ENCODE results near the gene NCBP2.
"Not testable (repeated sequence)": the region's sequence is repeated elsewhere in the genome, so short reads cannot be mapped to it uniquely, and the experiment has no call there.

Gene NCBP2

GRCh38 chr3:196967412-196968232, 25.3 kb upstream of the NCBP2 start:
- DNase-seq = no peak

- DNase-seq = no peak
Observed at GRCh38 chr3:196966526-196967401, 24.4 kb upstream of the NCBP2 start.

- no peak for DNase-seq
Observed at GRCh38 chr3:196965804-196966173, 23.5 kb upstream of the NCBP2 start.

- DNase-seq = no peak
Observed at GRCh38 chr3:196965112-196965803, 22.9 kb upstream of the NCBP2 start.

GRCh38 chr3:196963631-196963953, 21.3 kb upstream of the NCBP2 start:
- DNase-seq = no peak

- DNase-seq = no peak
Observed at GRCh38 chr3:196962930-196963630, 20.8 kb upstream of the NCBP2 start.

- DNase-seq = no peak
Observed at GRCh38 chr3:196962108-196962929, 20.0 kb upstream of the NCBP2 start.

- DNase-seq = no peak
Observed at GRCh38 chr3:196954832-196955231, 12.5 kb upstream of the NCBP2 start.

GRCh38 chr3:196951371-196951770, 9.0 kb upstream of the NCBP2 start:
- no peak for DNase-seq

GRCh38 chr3:196949750-196950149, 7.4 kb upstream of the NCBP2 start:
- no peak for DNase-seq

GRCh38 chr3:196949285-196949619, 6.9 kb upstream of the NCBP2 start:
- no peak for DNase-seq

GRCh38 chr3:196948442-196949284, 6.3 kb upstream of the NCBP2 start:
- DNase-seq = no peak

- no peak for DNase-seq
Observed at GRCh38 chr3:196947860-196948441, 5.6 kb upstream of the NCBP2 start.

- no peak for DNase-seq
Observed at GRCh38 chr3:196947136-196947859, 5.0 kb upstream of the NCBP2 start.

- DNase-seq = not testable (repeated sequence)
Observed at GRCh38 chr3:196944037-196944790, 1.9 kb upstream of the NCBP2 start.

- no peak for DNase-seq
Observed at GRCh38 chr3:196942915-196943277, 568 bp upstream of the NCBP2 start.

- DNase-seq = peak; percentile 54
Observed at GRCh38 chr3:196941729-196942225, 551 bp downstream of the NCBP2 start.

- no peak for DNase-seq
Observed at GRCh38 chr3:196938576-196938975, 3.8 kb downstream of the NCBP2 start.

GRCh38 chr3:196938124-196938523, 4.2 kb downstream of the NCBP2 start:
- DNase-seq = no peak
